ENCODE results near the gene CARD14. TPM values are rescaled to one million over a fixed set of nuclear protein-coding genes. Genes with fewer than 3 reads are reported as not detected.

Gene CARD14
- total RNA-seq, 1 experiment from 2014 or later, result 0.24 TPM

- Histone ChIP-seq H3K23ac (ENCODE audit: insufficient read length, low read depth, low read length) (no peak overlapping the region), H2BK20ac (ENCODE audit: low read depth, low read length, poor library complexity, severe bottlenecking) (no peak overlapping the region), H3K4ac (ENCODE audit: low read depth, low read length) (no peak overlapping the region), H3K9me3 (ENCODE audit: control insufficient read depth, low read depth, low read length) (no peaks in the 10 kb centered on the region), H2BK5ac (ENCODE audit: insufficient read length, low read length) (no peak overlapping the region), H3K23me2 (ENCODE audit: insufficient read length, low read depth, low read length, poor library complexity, severe bottlenecking) (no peaks in the 10 kb centered on the region), H2BK12ac (ENCODE audit: insufficient read length, low read depth, low read length) (no peak overlapping the region), H3K27ac (ENCODE audit: insufficient read length, low read depth, low read length) (no peak overlapping the region), H3K56ac (ENCODE audit: insufficient read length, low read depth, low read length) (no peak overlapping the region), H3K4me2 (ENCODE audit: insufficient read depth, insufficient read length, low read length) (no peak overlapping the region), H2BK120ac (ENCODE audit: low read depth, low read length, poor library complexity, severe bottlenecking) (no peak overlapping the region), H3K18ac (ENCODE audit: insufficient read length, low read depth, low read length) (no peak overlapping the region), H3K79me2 (ENCODE audit: insufficient read depth, low read length) (no peaks in the 10 kb centered on the region), H3K4me1 (ENCODE audit: insufficient read depth, low read length) (peaks cover 9% of the 10 kb centered on the region; the same call in 1 of the 2 replicates), H2BK15ac (ENCODE audit: low read depth, low read length) (no peak overlapping the region), H4K20me1 (ENCODE audit: control insufficient read depth, insufficient read depth, insufficient read length) (no peaks in the 10 kb centered on the region), H4K5ac (ENCODE audit: insufficient read length, low read depth, low read length) (no peak overlapping the region), H4K8ac (replicated peaks; ENCODE audit: insufficient read length, low read depth, low read length) (no peak overlapping the region), H3K14ac (ENCODE audit: insufficient read depth, low read length) (no peak overlapping the region), H3K9ac (ENCODE audit: extremely low read depth, insufficient read length, low read length) (no peak overlapping the region), H3K79me1 (ENCODE audit: insufficient read depth, low read depth, low read length, poor library complexity, severe bottlenecking) (no peaks in the 10 kb centered on the region), H2AFZ (ENCODE audit: low read length) (no peak overlapping the region), H4K91ac (ENCODE audit: insufficient read length, low read depth, low read length) (no peak overlapping the region), H3K27me3 (ENCODE audit: insufficient read depth, low read length) (no peaks in the 10 kb centered on the region), H2AK5ac (ENCODE audit: insufficient read length, low read length) (no peak overlapping the region), H3T11ph (ENCODE audit: low read length) (no peak overlapping the region)
- H3K4me3 Mint-ChIP-seq, result no peak overlapping the region
- no CpG with 5 or more reads among the region's 14 CpGs for WGBS (ENCODE audit: extremely low coverage, insufficient read length, low lambda C conversion rate)
- no peak for TF ChIP-seq CTCF (conservative IDR thresholded peaks at IDR 0.05)
- H3K27me3 Mint-ChIP-seq (ENCODE audit: low read depth), result peaks cover 3% of the 10 kb centered on the region; the same call in 1 of the 2 replicates
- peaks cover 28 to 48% of the 10 kb centered on the region in 2 experiments for H3K4me1 Mint-ChIP-seq
- DNase-seq, result no peak
- H3K27ac Mint-ChIP-seq, result peak overlapping the region in 1 of 3 experiments; percentile 0; a peak in 1 of 7 replicates
- no peaks in the 10 kb centered on the region for H3K9me3 Mint-ChIP-seq
- no peaks in the 10 kb centered on the region for H3K36me3 Mint-ChIP-seq (ENCODE audit: insufficient read depth in 1 of 3, low read depth in 3 of 3)
Observed at GRCh38 chr17:80125656-80126448, 44.0 kb upstream of the CARD14 start.
